GM19240 (cell line): Measurements from ENCODE around the gene B4GALT6.

Experiments
- DNase-seq: peaks from one replicate; pipeline ENCODE4 v3.0.0; 2011; ENCODE audit warnings: low spot score; ENCODE audit not compliant: insufficient read length

The B4GALT6 gene

DNA sequence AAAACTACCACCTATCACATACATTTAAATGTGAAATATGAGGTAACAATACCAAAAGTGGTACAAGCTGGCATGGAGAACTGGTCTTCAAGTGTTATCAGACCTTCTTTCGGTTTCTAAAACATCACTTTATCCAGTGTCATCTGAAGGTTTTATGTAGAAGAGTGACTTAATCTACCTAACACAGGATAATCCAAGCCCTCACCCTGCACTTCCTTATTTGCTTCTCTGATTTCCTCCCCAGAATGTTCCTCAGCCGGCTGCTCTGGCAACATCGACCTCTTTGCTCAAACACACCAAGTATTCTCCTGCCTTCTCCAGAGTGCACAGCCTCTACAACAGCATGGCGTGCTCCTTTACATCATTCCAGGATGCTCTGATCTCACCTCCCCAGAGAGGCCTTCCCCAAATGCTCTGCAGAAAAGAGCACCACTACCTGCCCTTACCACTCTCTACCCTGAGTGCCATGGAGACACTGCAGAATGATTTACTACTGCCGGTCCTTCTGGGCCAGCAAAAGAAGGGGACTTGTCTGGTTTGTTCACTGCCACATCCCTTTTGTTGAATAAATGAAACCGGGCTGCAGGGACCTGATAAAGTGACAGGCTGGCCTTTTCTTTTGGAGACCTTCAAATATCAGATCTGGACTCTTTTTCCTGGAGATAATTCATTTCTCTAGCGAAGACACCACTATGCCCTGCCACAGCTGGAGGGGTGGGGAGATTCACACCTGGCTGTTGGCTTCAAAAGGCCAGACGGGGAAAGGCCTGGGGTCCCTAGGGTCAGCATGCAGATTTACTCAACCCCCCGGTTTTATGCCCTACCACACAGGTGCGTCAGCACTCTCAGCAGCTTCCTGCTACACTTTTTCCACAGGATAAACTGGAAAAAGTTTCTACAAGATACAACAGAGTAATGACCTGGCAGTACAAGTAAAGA is 50.7 kb downstream of the B4GALT6 start:
- no peak for DNase-seq

- no peak for DNase-seq
Measured at GRCh38 chr18:31632356-31632755, 52.0 kb downstream of the B4GALT6 start.

GRCh38 chr18:31631526-31631925 is 52.9 kb downstream of the B4GALT6 start:
- DNase-seq = no peak

DNA sequence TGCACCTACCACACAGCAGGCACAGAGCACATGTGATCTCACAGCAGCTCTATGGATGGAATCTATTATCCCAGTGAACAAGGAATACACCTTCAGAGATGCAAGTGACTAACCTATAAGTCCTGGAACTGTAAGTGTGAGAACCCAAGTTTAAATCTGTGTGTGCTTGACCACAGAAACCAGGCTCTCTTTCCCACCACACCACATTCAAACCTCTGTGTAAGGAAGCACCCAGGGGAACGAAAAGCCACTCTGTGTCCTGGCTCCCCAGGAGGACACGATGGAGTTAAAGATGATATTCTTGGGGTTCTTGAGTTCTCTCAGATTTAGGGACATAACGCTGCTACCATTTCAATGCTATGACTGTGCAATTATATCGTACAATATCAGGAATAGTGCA is 53.8 kb downstream of the B4GALT6 start:
- no peak for DNase-seq

GRCh38 chr18:31626409-31626808 is 58.0 kb downstream of the B4GALT6 start:
- no peak for DNase-seq

DNA sequence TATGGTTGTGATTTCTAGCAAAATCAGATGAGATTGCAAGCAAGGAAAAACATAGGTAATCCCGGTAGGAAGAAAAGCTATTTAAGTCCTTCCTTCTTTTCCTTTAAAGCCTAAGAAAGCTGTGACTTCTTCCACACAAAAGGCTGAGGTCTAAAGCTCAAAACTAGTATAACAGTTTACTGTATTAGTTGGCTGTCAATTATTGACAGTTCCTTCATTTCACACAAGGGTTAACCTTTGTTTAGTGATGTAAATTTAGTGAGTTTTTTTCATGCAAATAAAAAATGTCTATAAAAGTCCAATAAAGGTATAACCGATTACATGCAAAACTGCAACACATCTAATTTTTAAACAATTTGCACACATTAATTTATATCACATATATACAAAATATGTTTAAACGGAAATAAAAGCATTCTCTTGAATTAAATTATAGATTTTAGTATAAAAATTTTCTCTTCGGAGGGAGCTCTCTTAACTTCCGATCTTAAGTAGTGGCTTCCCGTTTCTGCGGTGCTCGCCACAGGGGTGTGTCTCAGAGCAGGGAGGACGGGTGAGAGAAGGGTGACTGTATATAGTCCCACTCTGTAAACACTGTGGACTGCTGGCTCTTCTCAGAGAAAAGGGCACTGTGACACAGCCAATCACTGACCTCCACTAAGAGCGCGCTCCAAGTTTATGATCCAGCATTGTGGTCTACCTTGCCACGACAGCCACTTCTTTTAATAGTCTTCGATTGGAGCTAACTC is 59.3 kb downstream of the B4GALT6 start:
- no peak for DNase-seq

GRCh38 chr18:31619291-31619690 is 65.1 kb downstream of the B4GALT6 start:
- no peak for DNase-seq

DNA sequence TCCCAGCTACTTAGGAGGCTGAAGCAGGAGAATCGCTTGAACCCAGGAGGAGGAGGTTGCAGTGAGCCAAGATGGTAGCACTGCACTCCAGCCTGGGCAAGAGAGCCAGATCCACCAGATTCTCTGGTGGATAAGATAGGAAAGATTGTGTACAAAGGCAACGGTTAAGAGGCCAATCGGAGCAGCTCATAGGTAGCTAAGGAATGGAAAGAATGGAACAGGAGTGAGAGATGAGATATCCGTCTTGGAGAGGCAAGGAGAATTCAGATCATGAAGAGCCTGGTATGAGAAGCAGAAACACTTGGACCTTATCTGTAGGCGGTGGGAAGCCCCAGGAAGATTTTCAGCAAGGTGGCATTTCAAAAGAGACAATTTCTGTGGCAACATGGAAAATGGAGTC is 65.6 kb downstream of the B4GALT6 start:
- DNase-seq = no peak

GRCh38 chr18:31617031-31617717 is 67.2 kb downstream of the B4GALT6 start:
- DNase-seq = no peak

- DNase-seq = no peak
Measured at GRCh38 chr18:31616586-31616985, 67.8 kb downstream of the B4GALT6 start.

DNA sequence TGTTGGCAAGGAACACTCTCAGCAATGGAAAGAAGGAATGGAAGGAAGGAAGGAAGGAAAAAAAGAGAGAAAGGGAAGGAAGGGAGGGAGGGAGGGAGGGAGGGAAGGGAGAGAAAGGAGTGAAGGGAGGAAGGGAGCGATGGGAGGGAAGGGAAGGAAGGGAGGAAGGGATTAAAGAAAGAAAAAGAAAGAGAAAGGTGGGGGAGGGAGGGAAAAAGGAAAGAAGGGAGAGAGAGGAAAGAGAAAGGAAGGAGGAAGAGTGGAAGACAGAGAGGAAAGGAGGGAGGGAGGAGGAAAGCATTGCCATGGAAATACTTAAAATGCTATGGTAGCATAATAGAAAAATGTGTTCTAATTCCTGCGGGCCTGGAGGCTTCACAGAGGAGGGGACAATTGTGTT is 70.3 kb downstream of the B4GALT6 start:
- DNase-seq = no peak

GRCh38 chr18:31612124-31612523 is 72.3 kb downstream of the B4GALT6 start:
- DNase-seq = no peak

DNA sequence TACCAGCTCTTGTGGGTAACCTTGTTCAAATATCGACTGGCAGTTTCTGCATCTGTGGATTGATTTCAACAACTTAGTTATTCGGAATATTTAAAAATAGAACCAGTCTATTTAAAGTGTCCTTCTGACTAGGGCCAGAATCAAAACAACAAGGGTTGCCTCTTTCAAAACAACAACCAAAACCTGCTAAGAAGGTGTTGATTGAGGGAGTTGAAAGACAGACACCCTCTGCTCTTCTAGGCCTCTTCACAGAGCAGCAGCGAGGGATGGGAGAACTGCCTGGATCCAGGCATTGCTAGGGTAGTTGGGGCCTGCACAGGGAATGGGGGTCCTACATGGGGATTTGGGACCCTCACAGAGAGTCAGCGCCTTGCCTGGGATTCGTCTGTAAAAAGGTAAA is 72.9 kb downstream of the B4GALT6 start:
- no peak for DNase-seq

DNA sequence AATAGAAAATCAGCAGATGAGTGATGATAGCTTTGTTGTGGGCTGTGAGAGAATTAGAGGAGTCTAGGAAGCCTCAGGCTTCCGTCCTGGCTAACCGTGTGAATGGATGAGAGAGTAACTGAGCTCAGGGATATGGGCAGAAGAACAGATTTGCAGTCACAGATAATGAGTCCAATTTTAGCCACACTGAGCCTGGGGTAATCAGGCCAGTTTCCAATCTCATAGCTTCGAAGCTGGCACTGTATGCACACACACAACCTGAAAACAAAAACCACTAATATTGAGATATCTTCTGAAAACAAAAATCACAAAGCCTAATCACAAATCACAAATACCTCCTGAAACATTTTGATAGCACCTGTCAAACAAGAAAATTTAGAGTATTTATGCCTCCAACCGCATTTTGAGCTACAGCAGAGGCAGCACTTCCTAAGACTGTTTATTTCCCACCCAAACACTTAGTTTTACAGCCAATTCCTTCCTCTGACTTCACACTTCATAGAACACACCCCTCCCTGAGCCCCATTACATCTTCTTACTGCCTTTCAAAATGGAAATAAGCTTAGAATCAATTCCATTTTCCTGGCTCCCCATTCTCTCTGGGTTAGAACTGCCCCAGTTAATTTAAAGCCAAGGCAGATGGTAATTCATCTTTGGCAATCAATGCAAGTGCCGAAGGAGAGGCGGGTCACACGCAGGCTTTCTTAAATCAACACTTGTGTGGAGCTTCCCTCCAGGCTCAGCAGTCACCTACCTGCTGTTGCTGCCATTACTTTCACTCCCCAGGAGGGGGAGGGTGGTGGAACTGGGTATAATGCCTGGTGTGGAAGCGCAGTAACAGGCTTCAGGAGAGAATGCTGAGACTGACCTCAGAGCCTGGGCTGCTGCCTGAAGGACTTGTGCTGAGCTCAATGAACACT is 73.8 kb downstream of the B4GALT6 start:
- DNase-seq = no peak

DNA sequence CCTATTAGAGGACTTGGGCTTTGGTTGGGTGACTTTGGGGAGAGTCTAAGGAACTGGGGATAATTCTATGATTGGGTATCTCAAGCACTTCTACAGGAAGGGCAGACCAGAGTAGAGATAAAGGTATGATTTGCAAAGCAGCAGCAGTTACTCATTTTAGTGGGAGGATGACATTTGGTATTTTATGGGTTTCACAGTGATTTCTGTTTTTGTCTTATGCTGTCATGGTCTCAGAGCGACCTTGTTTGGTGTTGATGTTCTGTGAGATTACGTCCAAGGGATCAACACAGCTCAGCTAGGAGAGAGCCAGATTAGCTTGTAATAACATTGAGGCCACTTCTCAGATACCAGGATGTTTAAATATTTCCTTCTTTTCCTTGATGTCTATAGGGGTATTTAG is 74.5 kb downstream of the B4GALT6 start:
- no peak for DNase-seq

- no peak for DNase-seq
Measured at GRCh38 chr18:31607384-31607783, 77.0 kb downstream of the B4GALT6 start.

- DNase-seq = no peak
Measured at GRCh38 chr18:31606265-31606664, 78.1 kb downstream of the B4GALT6 start.

DNA sequence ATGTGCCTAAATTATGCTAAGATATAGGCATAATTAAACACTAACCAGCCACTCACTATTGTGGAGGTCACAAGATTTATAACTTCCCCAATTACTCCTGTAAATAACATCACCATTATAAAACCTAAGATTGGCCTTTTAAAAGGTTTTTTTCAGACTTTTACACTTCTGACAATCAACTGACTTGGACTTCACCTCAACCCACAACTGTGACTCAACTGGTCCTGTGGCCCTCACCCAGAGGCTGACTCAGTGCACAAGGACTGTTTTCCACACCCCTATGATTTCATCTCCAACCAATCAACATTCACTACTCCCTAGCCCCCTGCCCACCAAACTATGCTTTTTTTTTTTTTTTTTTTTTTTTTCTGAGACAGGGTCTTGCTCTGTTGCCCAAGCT is 81.1 kb downstream of the B4GALT6 start:
- DNase-seq = no peak

GRCh38 chr18:31598021-31598805 is 86.2 kb downstream of the B4GALT6 start:
- no peak for DNase-seq
